ENCODE measurements around the gene ASH1L.

- TF ChIP-seq POLR2AphosphoS5 (IDR thresholded peaks at IDR 0.05; ENCODE audit: low read depth, low read length): no peak
- no peak for TF ChIP-seq POLR2A (IDR thresholded peaks at IDR 0.05; ENCODE audit: low read depth, low read length)
- no peak for TF ChIP-seq TAF1 (IDR thresholded peaks at IDR 0.05; ENCODE audit: low read depth, low read length)
- no peak for TF ChIP-seq POU2F2 (IDR thresholded peaks at IDR 0.05; ENCODE audit: low read depth, low read length)
Observed at GRCh38 chr1:155437405-155437804, 125.2 kb downstream of the ASH1L start.

All from GM12891 (cell line).